ENCODE results near the gene TOR4A.
A peak's percentile ranks its signal among the peaks of the same experiment; 100 is the strongest.

Gene TOR4A

DNA sequence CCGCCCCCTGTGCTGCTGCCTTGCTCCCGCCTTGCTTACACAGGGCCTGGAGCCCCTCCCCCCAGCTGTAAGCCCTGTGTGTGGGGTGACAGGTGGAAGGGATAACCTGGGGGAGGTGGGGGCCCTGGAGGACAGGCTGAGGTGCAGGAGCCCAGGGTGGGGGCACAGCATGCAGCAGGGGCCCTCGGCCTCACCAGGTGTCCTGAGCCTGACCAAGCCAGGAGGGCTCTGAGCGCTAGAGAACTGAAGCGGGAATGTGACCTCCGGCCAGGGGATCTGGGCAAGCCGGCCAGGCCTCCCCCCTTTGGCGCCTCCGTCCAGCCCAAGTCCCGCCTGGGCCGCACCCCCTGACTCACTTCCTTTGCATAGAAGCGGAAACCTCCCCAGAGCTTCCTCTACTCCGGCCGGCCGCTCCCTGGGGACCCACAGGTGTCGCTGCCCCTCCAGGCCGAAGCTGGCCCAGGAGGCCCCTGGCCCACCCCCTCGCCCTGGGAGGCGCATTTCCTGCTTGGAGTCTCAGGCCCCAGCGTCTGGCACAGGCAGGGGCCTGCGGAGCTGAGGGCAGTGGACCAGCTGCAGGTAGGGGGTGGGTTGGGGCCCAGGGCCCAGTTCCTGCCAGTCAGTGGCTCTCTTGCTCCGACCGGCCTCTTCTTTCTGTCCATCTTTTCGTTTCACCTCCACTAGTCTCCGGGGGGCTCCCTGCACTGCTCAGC lies at the start of gene TOR4A:
TSS of gene TOR4A (plus strand) at position 398 of the 713 bp plus-strand sequence. CDS start 964 bp downstream, outside the sequence.
- DNase-seq (ENCODE audit: low read depth) = no peak

DNA sequence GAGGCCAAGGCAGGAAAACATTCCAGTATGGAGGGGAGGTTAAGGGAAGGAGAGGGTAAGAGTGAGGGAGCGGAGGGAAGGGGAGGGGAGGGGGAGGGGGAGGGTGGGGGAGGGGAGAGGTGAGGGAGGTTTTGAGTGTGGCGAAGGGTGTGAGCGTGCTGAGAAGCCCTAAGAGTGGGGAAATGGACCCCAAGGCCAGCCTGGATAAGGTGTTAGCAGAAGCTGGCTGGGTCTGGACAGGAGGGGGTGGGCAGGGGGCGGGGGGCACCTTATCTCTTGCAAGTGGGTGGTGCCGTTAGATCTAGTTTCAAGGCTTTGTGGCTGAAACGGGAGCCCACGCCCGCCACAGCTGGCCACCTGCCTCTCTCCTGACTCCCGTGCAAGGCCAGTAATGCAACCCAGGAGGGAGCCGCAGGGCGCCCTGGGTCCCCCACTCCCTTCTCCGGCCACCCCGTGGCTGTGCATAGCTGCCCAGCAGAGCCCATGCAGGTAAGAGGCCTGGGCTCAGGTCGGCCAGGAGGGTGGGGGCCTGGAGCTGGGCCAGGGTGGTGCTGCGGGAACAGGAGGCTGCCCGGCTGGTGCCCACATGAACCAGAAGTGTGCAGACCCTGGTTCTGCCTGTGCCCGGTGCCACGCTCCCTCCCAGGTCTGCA lies 49.5 kb upstream of the TOR4A start:
- no peak for DNase-seq (ENCODE audit: low read depth)

DNA sequence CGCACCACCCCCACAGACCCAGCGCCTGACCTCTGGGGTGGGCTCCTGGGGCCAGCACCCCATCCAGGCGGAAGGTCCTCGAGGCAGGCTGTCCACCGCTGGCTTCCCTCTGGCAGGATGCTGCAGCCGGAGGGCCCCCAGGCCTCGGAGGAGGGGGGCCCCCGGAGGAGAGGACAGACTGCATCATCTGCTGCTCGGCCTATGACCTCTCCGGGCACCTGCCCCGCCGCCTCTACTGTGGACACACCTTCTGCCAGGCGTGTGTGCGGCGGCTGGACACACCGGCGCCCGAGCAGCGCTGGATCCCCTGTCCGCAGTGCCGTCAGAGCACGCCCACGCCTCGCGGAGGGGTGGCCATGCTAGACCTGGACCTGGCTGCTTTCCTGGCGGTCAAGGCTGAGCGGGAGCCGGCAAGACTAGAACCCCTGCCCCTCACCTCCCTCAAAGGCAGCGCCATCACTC lies 49.0 kb upstream of the TOR4A start:
- no peak for DNase-seq (ENCODE audit: low read depth)

DNA sequence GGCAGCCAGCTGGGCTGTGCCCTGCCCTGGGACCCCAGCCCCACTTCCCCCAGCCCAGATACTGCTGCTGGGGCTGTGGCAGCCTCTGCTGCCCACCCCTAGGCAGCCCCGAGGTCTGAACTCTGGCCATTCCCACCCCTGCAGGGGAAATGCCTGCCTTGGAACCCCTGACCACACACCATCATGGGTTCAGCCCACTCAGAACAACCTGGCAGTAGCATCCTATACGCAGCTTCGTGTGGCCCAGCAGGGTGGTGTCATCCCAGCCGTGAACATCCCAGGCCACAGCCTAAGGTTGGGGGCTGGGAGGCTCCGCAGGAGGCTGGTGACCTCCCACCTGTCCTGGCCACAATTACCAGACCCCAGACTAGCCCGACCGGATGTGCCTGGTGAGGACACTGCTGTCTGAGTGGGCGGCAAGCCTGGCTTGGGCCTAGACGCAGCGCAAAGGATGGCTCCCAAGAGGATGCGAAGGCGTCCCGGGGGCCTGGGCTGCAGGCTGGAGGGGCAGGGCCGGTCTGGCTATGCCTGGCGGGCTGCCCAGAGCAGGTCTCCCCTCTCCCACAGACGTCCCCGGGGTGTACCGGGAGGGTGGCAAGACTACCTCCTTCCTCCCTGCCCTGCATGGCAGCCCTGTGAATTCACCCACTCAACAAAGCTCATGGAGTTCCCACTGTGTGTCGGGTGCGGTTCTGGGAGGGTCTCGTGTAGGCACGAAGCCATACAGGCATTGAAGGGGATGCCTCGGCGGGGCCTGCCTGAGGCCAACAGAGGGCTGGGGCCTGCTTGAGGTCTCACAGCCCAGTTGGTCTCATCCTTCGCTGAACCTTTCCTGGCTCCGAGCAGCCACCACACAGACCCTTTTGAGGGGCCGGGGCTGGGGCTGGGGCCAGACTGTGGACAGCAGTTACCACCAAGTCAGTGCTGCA lies 48.3 kb upstream of the TOR4A start:
- no peak for DNase-seq (ENCODE audit: low read depth)

DNA sequence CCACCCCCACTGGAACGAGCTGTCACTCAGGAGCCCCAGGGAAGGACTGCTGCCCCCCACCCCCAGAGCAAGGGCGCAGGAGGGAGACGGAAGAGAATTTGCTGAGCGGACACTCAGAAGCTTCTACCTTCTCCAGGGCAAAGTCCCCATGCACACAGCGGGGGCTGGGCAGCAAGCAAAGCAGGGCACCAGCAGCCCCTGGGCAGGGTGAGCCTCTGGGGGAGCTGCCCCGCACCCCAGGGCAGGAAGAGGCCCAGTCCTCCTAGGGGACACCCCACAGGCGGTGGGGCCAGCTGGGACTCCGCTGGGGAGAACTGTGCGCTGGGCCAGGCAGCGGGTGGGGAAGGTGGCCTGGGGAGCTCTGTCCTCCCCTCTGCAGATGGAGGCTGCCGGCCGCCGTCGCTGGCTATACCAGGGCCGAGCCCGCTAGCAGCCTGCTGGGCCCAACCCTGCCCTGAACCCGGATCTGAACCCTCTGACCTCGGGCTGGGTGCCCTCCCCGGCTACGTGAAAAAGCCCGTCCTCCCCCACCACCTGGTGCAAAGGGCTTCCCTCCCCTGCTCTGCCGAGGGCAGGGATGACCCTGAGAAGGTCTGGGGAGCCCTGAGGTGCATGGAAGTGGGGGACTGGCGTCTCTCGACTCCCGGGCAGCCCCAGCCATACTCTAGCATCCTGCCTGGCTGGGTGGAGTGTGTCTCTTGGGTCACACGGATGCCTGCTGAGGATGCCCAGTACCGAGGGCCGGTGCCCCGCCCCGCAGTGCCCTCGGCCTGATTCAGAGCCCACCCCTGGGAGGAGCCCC lies 47.4 kb upstream of the TOR4A start:
- no peak for DNase-seq (ENCODE audit: low read depth)

DNA sequence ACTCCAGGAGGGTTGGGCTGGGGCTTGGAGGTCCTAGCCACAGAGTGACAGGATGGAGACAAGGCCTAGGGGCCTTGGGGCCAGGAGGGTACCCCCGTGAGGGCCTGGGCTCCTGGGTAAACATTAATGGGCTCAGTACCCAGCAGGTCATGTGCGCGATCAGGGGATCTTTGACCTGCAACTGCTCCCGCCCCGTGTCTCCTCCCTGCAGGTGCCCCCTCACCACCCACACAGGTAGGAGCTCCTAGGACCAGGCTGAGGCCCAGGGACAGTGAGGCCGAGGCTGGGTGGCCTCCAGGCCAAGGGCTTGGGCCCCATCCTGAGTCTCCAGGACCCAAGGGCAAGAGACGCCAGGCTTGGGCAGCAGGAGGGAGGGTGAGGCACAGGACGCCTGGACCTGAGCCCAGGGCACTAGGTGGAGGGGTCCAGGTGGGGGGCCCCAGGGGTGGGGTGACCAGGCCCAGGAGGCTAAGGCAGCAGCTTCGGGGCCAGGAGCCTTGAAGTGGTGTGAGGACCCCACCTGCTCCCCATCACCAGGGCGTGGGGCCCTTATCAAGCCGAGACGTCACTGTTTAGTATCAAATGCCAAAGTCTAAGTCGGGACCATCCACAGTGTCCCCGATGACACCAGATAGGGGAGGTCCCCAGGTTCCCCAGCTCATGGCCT lies 46.7 kb upstream of the TOR4A start, which contains the start of gene SLC34A3:
TSS of gene SLC34A3 (plus strand) at position 197 of the 667 bp plus-strand sequence. CDS start 802 bp downstream, outside the sequence.
- no peak for DNase-seq (ENCODE audit: low read depth)

DNA sequence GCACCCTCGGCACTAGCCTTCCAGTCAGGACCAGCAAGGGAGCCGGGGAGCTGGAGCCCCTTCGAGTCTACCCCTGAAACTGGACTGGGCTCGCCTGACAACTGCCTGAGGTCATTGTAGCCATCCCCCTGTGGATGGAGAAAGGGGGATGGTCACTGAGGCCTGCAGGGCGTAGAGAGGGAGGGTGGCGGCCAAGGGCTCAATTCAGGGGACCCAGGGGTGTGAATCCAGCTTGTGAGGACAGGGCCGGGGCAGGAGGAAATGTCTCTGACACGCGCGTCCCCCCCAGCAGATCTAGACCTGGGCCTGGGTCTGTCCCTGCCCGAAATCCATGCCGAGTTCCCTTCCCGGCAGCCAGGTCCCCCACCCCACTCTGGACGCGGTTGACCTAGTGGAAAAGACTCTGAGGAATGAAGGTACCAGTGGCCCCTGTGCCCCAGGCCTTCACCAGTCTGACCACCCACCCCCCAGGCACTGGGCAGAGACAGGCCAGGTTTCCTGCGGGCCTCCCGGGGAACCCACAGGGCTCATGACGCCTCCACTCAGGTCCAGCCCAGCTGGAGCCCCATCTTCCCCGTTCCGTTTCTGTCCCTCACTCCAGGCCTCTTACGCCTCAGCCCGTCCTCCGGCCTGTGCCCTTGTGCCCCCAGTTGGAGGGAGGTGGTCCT lies 46.0 kb upstream of the TOR4A start:
- no peak for DNase-seq (ENCODE audit: low read depth)

DNA sequence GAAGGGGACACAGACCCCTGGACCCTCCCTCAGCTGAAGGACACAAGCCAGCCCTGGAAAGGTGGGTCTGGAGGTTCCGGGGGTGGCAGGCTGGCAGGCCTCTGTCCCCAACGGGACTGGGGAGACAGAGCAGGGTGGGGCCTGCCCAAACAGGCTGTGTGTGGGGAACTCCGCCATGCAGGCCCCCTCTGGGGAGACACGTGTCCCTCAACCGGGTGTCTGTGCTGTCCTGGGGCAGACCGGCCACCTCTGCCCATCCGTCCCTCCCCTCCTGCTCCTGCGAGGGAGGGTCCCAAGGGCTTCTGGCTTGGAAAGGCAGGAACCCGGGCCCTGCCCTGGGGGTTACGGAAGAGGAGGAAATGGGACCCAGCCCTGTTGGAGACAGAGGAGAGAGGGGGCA lies 45.4 kb upstream of the TOR4A start:
- DNase-seq (ENCODE audit: low read depth) = no peak

DNA sequence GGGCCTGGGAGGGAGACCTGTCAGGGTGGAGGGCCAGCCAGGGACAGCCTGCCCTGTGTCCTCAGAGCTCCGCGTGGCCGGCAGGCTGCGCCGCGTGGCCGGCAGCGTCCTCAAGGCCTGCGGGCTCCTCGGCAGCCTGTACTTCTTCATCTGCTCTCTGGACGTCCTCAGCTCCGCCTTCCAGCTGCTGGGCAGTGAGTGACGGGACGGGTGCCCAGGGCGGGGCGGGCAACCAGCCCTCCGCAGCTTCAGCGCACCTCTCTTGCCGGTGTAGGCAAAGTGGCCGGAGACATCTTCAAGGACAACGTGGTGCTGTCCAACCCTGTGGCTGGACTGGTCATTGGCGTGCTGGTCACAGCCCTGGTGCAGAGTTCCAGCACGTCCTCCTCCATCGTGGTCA lies 45.0 kb upstream of the TOR4A start:
- DNase-seq (ENCODE audit: low read depth) = no peak

DNA sequence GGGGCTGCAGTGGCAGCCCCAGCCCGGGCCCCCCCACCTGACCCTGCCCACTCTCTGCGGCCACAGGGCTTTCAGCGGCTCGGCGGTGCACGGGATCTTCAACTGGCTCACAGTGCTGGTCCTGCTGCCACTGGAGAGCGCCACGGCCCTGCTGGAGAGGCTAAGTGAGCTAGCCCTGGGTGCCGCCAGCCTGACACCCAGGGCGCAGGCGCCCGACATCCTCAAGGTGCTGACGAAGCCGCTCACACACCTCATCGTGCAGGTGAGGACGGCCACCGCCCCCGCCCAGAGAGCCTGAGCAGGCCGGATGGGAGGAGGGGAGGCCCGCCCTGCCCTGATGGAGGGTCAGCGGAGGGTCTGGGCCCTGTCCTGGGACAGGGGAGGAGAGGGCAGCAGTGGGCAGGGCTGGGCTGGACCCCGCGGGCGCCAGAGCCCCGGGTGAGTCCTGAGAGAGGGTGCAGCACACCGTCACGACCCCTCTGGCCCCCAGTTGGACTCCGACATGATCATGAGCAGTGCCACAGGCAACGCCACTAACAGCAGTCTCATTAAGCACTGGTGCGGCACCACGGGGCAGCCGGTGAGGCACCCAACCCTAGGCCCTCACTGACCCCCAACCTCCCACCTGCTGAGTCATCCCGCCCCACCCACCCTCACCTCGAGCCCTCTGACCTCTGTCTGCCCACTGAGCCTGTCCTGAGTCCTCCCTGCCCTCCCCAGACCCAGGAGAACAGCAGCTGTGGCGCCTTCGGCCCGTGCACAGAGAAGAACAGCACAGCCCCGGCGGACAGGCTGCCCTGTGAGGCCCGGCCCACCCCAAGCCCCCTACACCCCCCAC lies 44.2 kb upstream of the TOR4A start:
- no peak for DNase-seq (ENCODE audit: low read depth)

DNA sequence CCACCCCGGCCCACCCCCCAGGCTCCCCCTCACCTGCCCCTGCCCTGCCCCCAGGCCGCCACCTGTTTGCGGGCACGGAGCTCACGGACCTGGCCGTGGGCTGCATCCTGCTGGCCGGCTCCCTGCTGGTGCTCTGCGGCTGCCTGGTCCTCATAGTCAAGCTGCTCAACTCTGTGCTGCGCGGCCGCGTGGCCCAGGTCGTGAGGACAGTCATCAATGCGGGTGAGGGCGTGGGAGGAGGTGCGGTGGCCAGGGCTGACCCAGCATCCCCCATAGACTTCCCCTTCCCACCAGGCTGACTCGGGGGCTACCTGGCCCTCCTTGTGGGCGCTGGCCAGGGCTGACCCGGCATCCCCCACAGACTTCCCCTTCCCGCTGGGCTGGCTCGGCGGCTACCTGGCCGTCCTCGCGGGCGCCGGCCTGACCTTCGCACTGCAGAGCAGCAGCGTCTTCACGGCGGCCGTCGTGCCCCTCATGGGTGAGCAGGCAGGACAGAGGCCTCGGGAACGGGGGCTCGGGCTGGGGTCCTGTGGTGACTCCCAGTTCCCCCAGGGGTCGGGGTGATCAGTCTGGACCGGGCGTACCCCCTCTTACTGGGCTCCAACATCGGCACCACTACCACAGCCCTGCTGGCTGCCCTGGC lies 43.4 kb upstream of the TOR4A start:
- no peak for DNase-seq (ENCODE audit: low read depth)

DNA sequence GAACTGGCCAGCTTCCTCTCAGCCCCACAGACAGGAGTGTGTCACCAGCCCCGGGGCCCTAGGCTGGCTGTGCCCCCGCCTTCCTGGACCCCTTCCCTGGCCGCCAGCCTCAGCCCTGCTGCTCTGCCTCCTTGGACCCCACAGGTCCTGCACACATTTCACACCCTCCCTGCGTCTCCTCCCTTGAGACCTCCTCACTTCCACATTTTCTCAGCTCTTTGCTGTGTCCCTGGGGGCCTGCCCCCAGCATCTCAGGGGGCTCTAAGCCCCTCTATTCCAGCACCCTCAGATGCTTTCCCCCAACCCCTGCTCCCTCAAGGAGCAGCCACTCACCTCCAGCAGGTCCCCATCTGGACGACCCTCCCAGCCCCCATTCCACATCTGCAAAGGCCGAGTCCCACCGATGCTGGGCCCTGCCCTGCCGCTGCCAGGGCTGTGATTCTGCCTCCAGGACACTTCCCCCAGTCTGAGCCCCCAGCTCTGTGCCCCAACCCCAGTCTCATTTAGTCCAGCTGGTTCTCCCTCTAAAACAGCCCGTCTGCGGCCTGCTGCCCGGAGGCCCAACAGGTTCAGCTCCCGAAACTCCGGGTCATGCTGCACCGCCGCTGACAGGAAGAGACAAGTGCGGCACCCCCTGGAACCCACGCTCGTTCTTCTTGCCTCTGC lies 42.6 kb upstream of the TOR4A start:
- DNase-seq (ENCODE audit: low read depth) = no peak

DNA sequence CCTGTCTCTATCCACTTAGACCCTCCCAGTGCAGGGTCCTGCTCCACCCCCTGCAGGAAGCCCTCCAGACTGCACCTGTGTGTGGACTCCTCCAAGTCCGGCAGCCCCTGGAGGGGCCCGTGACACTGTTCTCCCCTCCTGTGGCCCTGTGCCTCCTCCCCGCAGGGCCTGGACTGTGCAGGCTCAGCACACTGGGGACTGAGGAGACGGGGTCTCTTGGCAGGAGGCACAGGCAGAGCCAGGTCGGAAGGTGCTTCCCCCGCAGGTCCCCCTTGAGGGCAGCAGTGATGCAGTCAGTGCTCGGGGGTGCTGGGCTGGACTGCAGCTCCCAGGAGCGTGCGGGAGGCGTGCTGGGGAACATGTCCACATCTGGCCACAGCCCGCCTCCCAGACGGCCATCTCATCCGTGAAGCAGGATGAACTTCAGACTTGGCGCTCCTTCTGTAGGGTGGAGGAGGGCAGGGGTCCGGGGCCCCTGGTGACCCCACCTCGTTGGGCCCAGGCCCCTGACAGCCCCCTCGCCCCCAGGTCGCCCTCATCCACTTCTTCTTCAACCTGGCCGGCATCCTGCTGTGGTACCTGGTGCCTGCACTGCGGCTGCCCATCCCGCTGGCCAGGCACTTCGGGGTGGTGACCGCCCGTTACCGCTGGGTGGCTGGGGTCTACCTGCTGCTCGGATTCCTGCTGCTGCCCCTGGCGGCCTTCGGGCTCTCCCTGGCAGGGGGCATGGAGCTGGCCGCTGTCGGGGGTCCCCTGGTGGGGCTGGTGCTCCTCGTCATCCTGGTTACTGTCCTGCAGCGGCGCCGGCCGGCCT lies 41.9 kb upstream of the TOR4A start:
- DNase-seq (ENCODE audit: low read depth) = no peak

DNA sequence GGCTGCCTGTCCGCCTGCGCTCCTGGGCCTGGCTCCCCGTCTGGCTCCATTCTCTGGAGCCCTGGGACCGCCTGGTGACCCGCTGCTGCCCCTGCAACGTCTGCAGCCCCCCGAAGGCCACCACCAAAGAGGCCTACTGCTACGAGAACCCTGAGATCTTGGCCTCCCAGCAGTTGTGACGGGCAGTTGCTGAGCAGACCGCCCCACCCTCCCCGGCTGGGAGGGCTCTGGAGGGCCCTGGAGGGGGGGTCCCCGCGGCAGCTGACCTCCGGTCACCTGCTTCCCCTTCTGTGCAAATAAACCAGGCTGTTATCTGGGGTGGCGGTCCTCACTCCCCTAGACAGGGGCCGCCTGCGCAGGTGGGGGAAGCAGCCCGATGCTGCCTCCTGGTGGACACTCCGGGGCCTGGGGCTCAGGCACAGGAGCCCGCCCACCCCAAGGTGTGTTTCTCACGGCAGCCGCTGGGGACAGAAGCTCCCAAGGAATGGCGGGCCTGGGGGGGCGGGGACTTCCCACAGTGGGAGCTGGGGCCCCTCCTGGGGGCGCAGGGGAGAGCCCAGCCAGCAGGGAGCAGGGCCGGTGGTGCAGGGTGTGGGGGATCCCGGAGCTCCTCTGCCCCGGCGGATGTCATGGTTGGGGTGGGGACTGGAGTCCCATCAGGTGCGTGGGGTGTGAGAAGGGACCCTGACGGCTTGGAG lies 41.1 kb upstream of the TOR4A start:
- DNase-seq (ENCODE audit: low read depth) = peak; percentile 87

DNA sequence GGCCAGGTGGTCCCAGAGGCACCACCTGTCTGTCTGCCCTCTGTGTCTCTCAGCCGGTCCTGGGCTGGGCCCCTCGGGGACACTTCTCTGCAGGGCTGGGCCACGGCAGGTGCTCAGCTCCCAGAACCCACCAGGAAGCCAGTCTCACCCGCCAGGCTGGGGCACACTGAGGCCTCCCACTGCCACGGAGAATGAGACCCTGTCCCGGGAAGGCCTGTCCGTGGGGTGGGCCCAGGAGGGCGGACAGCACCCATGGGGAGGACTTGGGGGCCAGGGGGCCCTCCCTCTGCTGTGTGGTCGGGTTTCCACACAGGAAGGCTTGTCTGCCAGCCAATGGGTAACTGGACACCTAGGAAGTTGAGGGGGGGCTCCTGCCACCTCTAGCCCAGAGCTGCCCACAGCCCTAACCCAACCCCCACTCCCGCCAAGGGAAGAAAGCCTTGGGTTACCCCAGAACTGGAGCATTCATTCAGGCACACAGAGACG lies 40.5 kb upstream of the TOR4A start:
- DNase-seq (ENCODE audit: low read depth) = no peak

DNA sequence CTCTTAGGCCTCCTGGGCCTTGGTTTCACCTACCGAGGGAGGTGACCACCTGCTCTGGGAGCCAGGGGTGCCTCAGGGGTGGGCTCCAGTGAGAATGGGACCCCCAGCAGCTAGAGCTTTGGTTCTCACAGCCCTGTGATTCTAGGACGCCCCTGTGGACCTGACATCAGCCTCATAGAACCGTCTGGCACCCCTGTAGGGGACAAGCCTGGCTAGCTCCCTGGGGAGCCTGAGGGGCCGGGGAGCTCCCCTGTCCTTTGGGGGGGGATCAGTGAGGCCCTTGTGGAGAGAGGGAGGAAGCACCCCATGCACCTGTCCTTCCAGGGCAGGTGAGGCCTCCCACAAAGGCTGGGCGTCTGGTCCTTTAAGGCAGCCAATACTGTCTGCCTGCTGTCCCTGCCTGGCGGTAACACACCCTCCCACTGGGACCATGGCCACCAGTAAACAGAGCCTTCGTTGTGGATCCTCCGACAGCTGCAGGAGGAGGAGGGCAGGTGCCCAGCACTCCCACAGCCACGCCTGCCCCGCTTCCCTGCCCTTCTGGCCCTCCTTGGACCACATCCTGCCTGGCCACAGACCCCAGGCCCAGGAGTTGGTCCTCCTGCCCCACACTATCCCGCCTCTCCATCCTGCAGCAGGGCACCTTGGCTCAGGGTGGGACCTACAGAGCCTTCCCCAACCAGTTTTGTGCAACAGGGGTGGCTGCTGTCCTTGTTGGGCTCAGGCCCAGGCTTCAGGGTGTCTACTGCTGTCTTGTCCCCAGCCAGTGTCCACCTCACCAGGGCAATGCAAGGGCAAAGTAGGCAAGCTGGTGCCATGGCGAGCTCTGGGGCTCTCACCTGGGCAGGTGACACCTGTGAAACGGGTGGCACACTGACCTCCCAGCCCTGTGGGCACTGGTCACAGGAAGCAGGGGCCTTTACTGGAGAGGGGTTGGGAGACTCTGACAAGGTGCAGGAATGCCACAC lies 39.5 kb upstream of the TOR4A start:
- DNase-seq (ENCODE audit: low read depth) = no peak

Measured in stimulated activated CD4-positive, alpha-beta T cell treated with anti-CD3 and anti-CD28 coated beads, Interleukin-2, amount 100 ng/mL, for 4 hours (primary cell).